Activated CD4-positive, alpha-beta T cell treated with anti-CD3 and anti-CD28 coated beads for 24 hours (primary cell): ENCODE data around the gene ZNF750.
A peak's percentile ranks its signal among the peaks of the same experiment; 100 is the strongest.

Source experiments
- DNase-seq, 2 donors: peaks; one replicate each; pipeline ENCODE4 v3.0.0-alpha.2; 2020; ENCODE audit warnings: low read depth in 2 of 2

Gene ZNF750

GRCh38 chr17:82859431-82860403 lies 19.9 kb upstream of the ZNF750 start:
- peak; percentile 28 for DNase-seq

DNA sequence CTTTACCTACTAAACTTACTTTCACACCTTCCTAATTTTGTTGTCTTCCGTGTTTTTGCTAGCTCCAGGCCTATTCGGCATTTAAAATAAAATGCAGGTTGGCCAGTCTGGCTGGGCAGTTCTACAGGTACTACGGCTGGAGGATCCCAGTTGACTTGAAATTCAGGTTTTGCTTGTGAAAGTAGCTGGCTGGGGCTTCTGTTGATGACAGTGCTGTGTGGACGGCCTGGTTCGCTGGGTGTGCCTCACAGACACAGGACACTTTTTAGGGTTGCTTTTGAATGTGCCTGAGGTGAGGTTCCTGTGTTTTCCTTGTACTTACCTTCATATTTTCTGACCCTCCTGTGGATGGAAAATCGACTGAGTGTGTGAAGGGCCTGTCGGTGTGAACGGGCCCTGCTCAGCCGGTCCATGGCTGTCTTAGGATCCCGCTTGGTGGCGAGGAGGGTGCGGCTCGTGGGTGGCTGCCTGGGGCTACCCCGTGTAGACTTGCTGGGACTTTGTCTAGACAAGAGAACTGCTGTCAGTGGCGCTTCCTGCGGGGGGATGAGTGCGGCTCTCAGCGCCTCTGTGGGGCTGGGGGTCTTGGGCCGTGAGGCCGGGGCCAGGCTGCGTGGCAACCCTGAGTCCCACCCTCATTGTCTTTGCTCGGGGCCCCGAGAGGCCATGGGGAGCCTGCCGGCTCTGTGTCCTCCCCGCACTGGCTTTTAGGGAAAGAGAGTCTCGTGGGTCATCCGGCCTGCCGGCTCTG lies 18.7 kb upstream of the ZNF750 start:
- DNase-seq, result no peak

DNA sequence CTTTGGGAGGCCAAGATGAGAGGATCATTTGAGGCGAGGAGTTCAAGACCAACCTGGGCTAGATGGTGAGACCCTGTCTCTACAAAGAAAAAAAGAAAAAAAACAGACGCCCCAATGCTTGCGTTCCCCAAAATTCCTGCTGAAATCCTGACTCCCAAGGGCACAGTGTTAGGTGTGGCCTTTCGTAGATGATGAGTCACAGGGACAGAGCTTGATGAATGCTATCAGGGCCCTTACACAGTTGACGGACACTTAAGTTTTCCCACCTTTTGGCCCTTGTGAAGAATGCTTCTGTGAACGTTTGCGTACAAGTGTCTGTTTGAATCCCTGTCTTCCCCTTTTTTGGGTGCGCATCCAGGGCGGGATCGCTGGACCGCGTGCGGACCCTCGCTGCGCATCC lies 16.5 kb upstream of the ZNF750 start:
- no peak for DNase-seq

- DNase-seq, result no peak
Measured at GRCh38 chr17:82854226-82854625, 14.4 kb upstream of the ZNF750 start.

DNA sequence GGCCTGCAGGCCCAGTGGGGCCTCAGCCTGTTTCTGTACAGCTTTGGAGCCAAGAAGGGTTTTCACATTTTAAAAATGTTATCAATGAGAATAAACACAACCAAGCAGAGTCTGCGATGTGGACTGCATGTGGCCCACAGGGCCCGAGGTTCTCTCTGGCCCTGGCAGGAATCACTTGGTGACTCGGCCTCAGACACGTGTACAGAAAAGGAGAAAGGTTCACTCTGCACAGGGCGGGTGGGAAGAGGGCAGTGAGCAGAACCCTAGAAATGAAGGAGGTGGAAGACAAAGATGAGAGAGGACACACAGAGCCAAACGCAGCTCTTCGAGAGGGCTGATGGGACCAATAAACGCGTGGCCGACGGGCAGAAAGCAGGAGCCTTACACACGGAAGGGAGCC lies 11.6 kb upstream of the ZNF750 start:
- no peak for DNase-seq

DNA sequence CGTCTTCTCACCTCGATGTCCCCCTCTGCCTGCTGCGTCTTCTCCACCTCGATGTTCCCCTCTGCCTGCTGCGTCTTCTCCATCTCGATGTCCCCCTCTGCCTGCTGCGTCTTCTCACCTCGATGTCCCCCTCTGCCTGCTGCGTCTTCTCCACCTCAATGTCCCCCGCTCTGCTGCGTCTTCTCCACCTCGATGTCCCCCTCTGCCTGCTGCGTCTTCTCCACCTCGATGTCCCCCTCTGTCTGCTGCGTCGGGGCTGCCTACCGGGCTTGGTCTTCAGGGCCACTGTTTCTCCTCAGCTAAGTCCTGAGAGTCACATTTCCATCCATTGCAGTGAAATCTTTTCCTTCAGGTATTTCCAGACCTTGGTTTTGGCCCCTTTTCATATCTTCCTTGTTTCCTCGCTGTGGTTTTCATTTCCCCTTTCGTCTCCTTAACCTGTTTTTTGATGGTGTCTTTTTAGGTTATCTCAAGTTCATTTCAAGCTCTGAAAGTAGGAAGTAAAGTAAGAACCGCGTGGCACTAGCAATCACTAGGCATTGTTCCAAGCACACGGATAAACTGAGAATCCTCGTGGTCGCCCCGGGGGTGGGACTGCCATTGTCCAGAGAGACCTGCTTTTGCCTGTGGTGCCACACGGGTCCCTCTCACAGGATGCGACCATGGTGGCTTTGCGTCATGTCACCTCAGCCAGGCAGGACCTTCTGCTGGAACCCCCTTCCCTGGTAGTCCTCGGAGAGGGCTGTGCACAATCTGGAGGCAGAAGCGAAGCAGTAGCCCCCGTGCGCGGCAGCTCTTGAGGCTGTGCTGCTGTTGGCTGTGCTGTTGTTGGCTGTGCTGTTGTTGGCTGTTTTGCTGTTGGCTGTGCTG lies 9.5 kb upstream of the ZNF750 start:
- DNase-seq, result no peak

DNA sequence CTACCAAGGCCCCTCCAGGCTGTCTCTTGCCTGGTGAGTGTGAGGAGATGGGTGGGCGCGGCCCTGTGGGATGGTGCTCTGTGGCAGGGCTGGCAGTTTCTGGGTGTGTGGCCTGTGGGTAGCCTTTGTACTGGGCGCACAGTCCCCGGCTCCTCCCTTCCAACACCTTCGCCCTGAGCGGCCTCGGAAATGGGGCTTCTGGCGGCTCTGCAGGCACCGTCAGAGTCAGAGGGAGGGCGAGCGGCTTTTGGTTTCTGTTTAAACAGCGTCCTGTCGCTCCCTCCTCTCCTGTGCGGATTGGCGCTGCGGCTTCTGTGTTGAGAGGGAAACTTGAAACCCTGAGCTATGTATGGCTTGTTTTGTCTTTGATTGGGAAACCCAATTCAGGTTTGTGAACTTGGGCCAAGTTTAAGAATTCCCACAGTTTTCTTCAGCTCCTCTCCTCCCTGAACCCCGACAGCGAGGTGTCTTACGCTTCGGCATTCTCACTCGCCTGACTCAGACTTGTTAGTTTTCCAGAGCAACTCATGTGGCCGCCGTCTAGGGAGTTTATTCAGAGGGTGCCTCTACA lies 8.3 kb upstream of the ZNF750 start:
- no peak for DNase-seq

DNA sequence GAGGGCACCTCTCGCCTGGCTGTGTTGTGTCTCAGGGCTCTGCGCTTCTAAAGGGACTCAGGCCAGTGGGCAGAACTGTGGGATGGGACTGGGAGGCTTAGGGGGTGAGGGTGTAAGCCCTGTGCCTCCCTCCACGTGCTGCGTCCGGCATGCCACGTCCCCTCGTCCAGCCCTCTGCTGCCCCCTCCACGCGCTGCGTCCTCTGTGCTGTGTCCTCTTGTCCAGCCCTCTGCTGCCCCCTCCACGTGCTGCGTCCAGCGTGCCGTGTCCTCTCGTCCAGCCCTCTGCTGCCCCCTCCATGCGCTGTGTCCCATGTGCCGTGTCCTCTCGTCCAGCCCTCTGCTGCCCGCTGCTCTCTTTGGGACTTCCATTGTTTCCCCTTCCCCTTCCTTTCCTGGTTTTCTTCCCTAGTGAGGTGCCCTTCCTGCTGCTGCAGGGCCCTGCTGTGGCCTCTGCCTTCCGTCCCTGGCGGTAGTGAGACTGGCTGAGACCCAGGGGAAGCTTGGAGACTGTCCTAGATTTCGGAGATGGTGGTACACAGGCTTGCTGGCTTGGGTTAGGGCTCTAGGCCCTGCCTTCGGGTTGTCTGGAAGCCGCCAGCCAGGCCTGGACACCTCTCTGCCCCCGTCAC lies 6.4 kb upstream of the ZNF750 start:
- DNase-seq, result no peak

DNA sequence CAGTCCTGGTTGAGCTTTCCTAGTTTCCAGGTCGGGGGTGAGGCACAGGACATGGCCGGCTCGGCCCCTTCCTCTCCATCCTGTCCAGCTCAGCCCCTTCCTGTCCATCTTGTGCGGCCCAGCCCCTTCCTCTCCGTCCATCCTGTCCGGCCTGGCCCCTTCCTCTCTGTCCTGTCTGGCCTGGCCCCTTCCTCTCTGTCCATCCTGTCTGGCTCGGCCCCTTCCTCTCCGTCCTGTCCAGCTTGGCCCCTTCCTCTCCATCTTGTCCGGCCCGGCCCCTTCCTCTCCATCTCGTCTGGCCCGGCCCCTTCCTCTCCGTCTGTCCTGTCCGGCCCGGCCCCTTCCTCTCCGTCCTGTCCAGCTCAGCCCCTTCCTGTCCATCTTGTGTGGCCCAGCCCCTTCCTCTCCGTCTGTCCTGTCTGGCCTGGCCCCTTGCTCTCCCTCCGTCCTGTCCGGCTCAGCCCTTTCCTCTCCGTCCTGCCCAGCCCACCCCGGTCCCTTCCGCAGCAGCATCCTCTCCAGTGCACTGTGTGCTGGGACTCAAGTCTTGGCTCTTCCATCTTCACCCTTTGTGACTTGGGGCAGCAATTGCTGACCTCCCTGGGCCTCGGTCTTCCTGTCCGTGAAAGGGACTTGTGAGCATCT lies 5.5 kb upstream of the ZNF750 start:
- no peak for DNase-seq

DNA sequence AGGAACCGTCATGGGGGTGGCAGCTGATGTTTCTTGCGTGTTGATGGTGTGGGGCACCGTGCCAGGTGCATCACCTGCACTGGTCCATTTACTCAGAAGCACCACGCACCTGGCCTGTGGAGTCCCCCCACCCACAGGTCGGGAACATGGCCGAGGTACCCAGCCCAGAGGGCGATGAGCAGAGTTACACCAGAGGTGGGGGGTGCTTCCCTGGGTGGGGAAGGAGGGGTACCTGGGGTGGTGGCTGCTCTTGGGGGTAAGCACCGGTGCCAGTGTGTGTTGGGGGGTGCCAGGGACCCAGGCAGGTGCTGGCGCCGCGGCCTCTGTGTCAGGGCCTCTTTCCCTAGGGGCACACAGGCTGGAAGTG lies 5.0 kb upstream of the ZNF750 start:
- no peak for DNase-seq

GRCh38 chr17:82843904-82844680 lies 4.3 kb upstream of the ZNF750 start:
- no peak for DNase-seq

DNA sequence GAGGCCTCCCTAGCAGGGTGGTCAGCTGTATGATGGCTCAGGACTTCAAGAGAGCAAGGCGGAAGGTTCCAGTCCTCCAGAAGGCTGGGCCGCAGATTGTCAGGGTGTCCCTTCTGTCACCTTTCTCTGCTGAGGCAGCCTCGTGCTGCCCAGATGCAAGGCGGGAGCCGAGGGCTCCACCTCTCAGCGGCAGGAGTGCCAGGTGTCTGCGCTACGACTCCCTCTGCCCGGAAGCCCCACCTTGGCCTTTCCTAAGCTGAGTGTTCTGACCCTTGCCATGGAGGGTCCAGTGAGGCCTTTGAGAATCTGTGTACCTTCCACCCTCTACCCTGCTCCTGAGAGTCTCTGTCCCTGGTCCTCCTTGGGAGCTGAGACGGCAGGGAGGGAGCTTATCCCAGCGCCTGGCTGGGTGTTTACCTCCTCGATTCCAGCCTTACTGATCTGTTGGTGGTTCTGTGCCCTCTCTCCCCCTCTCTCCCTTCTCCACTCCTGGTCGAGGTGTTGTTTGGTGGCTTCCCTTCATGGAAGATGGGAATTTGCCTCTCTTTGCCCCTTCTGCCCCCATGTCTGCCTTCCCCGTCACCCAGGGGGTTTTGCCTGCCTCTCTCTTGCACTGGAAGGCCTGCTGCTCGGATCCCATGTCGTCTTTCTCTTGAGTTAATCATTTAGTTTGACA lies 2.2 kb upstream of the ZNF750 start:
- DNase-seq, result no peak

DNA sequence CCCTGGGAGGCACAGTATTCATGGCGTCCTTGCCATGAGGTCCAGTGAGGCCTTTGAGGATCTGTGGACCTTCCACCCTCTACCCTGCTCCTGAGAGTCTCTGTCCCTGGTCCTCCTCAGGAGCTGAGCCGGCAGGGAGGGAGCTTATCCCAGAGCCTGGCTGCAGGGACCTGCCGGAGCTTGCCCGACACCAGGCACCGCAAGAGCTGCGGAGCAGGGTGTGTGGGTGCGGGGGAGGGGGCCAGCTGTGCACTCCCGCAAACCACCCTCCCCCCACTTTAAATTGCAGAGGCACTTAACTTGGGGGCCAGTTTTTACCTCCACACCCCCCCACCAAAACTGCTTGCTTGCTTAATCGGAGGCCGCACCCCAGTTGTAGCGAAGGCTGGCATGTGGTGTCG lies 609 bp upstream of the ZNF750 start:
- no peak for DNase-seq

GRCh38 chr17:82838386-82839063 lies 1.3 kb downstream of the ZNF750 start:
- no peak for DNase-seq

DNA sequence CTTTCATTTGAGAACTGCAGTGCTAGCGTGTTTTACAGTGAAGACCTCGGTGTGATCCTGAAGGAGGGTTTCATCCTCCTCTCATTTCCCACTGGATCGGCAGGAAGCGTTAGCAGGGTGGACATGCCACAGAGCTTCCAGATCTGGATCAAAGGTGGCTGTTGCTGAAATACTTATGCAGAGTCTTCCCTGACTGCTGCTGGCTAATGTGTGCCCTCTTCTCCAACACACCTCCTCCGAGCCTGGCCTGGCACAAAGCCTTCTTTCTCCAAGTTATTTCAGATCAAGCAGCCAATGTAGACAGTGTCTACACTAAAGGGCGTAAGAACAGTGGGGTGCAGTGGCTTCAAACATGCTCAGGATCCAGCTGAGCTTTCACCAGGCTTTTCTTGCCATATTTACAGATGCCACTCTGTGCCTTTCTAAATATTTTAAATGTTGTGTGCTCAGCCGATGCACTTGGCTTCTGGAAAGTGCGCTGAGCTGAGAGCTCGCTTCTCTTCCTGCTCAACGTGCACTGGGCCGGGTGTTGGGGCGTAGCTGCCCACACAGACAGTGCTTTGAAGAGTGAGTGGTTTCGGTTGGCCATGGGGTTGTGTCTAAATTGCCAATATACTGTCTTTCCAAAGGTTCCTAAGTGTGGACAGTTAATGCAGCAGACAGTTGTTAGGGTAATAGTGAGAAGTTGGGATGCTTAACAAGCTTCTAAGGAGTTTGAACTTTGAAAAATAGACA lies 2.1 kb downstream of the ZNF750 start:
- DNase-seq, result no peak

- DNase-seq, result no peak
Measured at GRCh38 chr17:82836823-82837357, 2.9 kb downstream of the ZNF750 start.

- no peak for DNase-seq
Measured at GRCh38 chr17:82835766-82836512, 3.9 kb downstream of the ZNF750 start.
